CD4-positive, alpha-beta T cell treated with Interleukin-10 for 1 hour (primary cell): ENCODE measurements around the gene SYT6.
"Not testable (repeated sequence)": the region's sequence is repeated elsewhere in the genome, so short reads cannot be mapped to it uniquely, and the experiment has no call there.

Experiments used
- DNase-seq: peaks from one replicate; pipeline ENCODE4 v3.0.0-alpha.2; 2020

The SYT6 gene

GRCh38 chr1:114091711-114092110 is 62.0 kb downstream of the SYT6 start:
- DNase-seq, result no peak

- DNase-seq, result no peak
Observed at GRCh38 chr1:114090738-114091505, 62.7 kb downstream of the SYT6 start.

- DNase-seq, result no peak
Observed at GRCh38 chr1:114089502-114090138, 64.0 kb downstream of the SYT6 start.

- DNase-seq, result no peak
Observed at GRCh38 chr1:114088392-114089299, 65.0 kb downstream of the SYT6 start.

DNA sequence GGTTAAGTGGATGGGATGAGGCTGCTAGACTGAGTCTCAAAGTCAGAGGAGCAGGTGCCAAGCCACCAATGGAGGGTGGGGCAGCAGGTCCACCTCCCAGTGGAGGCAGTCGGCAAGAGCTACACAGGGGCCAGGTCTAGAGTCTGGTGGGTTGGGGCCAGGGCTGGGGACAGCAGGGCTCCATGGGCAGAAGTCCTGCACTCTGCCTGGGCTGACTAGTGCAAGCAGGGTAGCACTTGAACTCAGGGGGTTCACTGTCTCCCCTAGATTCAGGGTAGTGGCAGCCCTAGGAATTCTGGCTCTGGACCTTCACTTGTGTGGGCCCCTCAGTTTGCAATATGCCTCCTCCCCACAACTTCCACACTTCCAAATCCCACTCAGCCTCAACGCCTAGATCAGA is 66.2 kb downstream of the SYT6 start:
- no peak for DNase-seq

- DNase-seq, result no peak
Observed at GRCh38 chr1:114086601-114087368, 66.9 kb downstream of the SYT6 start.

DNA sequence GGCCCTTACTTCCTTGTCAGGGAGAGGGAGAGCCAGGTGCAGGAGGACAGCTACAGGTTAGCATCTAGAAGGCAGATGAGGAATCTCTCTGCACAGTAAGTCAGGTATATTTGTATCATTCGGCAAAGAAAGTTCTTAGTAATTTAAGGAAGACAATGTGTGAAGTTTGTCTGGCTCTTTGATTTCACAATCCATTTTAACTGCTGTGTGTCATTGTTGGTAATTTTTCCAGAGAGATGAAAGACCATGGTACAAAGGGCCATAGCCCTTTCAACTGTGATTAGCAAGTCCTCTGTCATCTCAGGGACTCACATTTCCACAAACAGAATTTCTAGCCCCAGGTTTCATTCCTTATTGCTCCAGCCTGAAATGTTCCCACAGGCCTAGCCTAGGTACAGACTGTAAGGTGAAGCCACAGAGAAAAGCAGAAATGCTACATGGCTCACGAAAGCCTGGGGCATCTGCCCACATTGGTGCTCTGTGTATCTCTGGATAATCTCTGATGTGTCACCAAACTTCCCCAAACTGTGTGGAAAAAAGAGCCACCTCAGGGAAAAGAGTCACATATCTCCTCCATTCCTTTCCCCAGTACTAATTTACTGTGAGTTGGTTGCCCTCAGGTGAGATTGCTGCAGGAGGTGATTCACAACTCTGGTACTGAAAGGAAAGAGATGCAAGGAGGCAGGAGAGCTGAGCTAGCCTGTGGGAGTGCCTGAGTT is 70.6 kb downstream of the SYT6 start:
- DNase-seq, result no peak

- DNase-seq, result no peak
Observed at GRCh38 chr1:114082304-114082630, 71.4 kb downstream of the SYT6 start.

DNA sequence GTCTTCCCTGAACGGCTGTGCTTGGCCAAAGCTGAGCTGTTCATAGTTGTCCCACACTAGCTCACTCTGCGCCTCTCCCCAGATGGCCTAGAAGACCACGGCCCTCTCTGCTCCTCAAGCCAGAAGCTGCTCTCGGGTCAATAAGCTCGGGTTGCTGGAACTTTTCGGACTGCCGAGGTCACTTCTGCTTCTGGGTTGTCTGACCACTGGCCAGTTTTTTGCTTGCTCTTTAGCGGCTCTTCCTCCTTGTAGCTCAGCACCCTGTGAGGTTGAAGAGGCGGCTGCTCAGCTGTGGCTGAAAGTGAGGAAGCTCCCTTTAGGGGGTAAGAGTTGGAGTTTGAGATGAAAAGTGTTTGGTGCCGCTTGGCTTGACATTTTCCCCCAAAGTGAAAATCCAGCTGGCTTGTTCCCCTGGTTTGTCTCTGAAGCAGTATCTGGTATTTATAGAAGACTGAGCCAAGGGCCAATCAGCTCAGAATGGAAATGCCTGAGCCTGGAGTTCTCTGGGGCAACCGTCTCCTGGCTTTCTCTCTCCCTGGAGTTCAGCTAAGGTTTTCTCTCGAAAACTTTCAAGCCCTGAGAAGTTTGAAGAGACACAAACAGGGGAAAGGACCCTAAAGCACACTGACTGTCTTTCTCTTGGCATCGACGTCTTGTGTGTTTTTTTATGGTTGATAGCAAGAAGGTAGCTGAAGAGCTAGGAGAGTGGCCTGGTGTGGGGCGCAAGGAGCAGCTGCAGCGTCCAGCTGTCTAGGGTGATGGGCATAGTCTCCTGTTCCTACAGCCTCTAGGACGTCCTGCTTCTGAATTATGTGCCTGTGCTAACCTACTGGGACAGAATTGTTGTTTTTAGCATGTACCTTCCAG is 72.0 kb downstream of the SYT6 start:
- no peak for DNase-seq

- DNase-seq, result no peak
Observed at GRCh38 chr1:114080511-114081436, 72.9 kb downstream of the SYT6 start.

DNA sequence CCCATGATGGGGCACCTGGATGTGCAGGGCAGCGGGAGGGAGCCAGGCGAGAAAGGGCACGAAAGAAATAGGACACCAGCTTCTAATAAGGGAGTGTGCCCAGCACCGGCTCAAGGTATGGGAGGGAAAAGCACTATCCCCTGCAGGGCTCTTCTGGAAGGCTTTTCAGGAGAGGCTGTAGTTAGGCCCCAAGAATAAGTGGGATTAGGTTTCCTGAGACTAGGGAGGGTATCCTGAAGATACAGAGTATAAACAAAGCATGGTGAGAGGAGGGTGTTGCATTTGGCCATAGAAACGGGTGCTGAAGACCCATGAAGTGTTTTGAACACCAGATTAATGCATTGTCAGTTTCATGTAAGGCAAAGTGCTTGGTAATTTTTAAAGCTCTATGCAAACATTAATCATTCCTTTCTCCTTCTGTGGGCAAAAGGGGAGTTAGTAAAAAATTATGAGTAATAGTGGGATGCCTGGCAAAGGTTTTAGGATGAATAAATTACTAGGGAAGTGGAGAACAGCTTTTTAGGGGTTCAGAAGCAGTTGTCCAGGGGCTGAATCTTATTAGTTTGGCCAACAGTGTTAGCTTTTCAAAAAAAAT is 74.0 kb downstream of the SYT6 start:
- no peak for DNase-seq

DNA sequence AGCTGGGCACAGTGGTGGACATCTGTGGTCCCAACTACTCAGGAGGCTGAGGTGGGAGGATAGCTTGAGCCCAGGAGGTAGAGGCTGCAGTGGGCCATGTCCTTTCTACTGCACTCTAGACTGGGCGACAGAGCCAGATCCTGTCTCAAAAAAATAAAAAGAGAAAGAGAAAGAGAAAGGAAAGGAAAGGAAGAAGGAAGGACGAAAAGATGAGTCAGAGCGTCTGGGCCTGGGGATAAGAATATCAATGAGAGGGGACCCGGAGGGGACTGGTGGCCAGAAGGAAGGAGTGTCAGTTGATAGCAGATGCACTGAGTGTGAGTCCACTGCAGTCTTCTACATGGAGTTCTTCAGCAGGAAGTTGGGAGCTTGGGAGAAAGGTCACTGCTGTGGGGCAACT is 75.6 kb downstream of the SYT6 start:
- DNase-seq, result no peak

DNA sequence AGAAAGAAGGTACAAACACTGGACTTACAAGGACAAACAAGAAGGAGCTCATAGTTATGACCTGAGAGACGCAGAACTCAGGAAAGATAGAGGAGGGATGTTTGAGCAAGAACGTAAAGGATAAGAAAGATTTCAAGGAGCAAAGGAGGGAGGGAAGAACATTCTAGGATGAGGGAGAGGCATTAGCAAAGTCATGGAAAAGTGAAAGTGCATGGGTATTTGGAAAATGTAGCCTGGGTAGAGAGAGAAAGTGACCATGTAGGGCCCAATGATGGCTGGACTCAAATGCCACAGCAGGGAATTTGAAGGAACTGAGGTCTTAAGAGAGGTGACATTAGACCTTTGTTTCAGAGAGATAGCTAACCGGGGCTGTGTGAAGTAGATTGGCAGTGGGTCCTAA is 76.5 kb downstream of the SYT6 start:
- DNase-seq, result no peak

DNA sequence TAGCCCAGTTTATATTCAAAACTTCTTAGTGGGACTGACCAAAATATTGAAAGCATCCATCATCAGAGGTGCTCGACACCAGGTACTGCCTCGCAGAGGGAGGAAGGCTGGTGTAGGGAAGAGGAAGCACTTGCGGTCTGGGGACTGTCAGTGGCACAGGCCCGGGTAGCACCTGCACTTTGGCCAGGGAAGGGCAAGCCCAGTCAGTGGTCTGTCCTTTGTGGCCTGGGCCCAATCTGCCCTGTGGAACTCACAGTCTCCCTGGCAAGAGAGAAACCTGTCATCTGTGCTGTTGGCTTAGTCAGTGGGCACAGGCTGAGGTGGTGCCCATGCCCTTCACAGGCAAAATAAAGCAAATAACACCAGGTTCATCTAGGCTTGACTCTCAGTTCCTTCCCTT is 77.4 kb downstream of the SYT6 start:
- no peak for DNase-seq

GRCh38 chr1:114075546-114076242 is 78.0 kb downstream of the SYT6 start:
- DNase-seq, result no peak

DNA sequence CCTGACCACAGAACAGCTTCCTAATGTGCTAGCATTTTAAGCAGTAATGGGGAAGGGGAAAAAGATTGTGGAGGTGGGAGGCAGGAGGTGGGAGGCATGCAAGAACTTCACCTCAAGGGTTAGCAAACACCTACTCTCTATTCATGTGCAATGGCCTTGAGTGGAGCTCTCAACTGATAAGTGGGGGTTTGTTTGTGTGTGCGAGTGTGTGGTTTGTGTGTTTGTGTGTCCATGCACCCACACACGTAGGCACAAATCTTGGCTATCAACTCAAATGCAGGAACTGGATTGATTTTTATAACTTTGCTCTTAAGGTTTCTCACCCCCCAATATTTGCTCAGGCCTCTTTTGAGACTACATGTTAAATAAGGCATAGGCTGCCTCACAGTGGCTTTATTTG is 78.6 kb downstream of the SYT6 start:
- DNase-seq, result no peak

GRCh38 chr1:114072246-114072645 is 81.4 kb downstream of the SYT6 start:
- DNase-seq, result no peak

- DNase-seq, result not testable (repeated sequence)
Observed at GRCh38 chr1:114069762-114070161, 83.9 kb downstream of the SYT6 start.

- not testable (repeated sequence) for DNase-seq
Observed at GRCh38 chr1:114068684-114069083, 85.0 kb downstream of the SYT6 start.
